Astrocyte (in vitro differentiated cells and primary cell): ENCODE results near the gene TMEM201. TPM values are rescaled to one million over a fixed set of nuclear protein-coding genes. Genes with fewer than 3 reads are reported as not detected.
"Not testable (repeated sequence)": the region's sequence is repeated elsewhere in the genome, so short reads cannot be mapped to it uniquely, and the experiment has no call there.

Experiments used
- DNase-seq: peaks from one replicate; pipeline ENCODE4 v3.0.0-alpha.2; 2010; ENCODE audit warnings: low read depth
- FAIRE-seq: peaks from 2 replicates; lab custom pipeline; 2011; peaks lifted over from hg19 to GRCh38; lab: Jason Lieb, UNC
- H2AFZ ChIP-seq: 2 replicates; pipeline ENCODE4 v1.6.0; 2012; ENCODE audit warnings: low read depth, low read length, inconsistent platforms
- H3K27ac ChIP-seq: 2 replicates; pipeline ENCODE4 v1.5.1; 2011; ENCODE audit warnings: low read depth, low read length, inconsistent platforms
- H3K27me3 ChIP-seq: 2 replicates; pipeline ENCODE4 v1.6.0; 2011; ENCODE audit warnings: low read length, inconsistent platforms; ENCODE audit not compliant: insufficient read depth
- H3K36me3 ChIP-seq: 2 replicates; pipeline ENCODE4 v1.5.1; 2011; ENCODE audit warnings: low read length, inconsistent platforms; ENCODE audit not compliant: insufficient read depth
- H3K4me1 ChIP-seq: 2 replicates; pipeline ENCODE4 v1.5.1; 2011; ENCODE audit warnings: low read length, inconsistent platforms; ENCODE audit not compliant: insufficient read depth
- H3K4me2 ChIP-seq: 2 replicates; pipeline ENCODE4 v1.6.0; 2012; ENCODE audit warnings: low read length, inconsistent platforms
- H3K4me3 ChIP-seq: 2 replicates; pipeline ENCODE4 v1.5.1; 2011; ENCODE audit warnings: low read depth, mild to moderate bottlenecking, low read length, inconsistent platforms; ENCODE audit not compliant: insufficient read depth
- H3K79me2 ChIP-seq: 2 replicates; pipeline ENCODE4 v1.6.0; 2012; ENCODE audit warnings: mild to moderate bottlenecking, low read length, inconsistent platforms; ENCODE audit not compliant: insufficient read depth
- H3K9ac ChIP-seq: 2 replicates; pipeline ENCODE4 v1.6.0; 2012; ENCODE audit warnings: mild to moderate bottlenecking, low read length, inconsistent platforms
- H3K9me3 ChIP-seq: 2 replicates; pipeline ENCODE4 v1.5.1; 2012; ENCODE audit warnings: low read depth, mild to moderate bottlenecking, low read length, inconsistent platforms; ENCODE audit not compliant: insufficient read depth
- H4K20me1 ChIP-seq: 2 replicates; pipeline ENCODE4 v1.6.0; 2012; ENCODE audit warnings: low read length, inconsistent platforms; ENCODE audit not compliant: insufficient read depth
- H3K27ac Mint-ChIP-seq: one replicate; pipeline ENCODE4 v1.8.0; 2021; ENCODE audit warnings: mild to moderate bottlenecking, mixed read lengths; ENCODE audit not compliant: unreplicated experiment
- H3K27me3 Mint-ChIP-seq: one replicate; pipeline ENCODE4 v1.8.0; 2021; ENCODE audit warnings: low read depth, mixed read lengths; ENCODE audit not compliant: unreplicated experiment
- H3K36me3 Mint-ChIP-seq: one replicate; pipeline ENCODE4 v1.8.0; 2021; ENCODE audit warnings: low read depth, mixed read lengths; ENCODE audit not compliant: unreplicated experiment
- H3K4me1 Mint-ChIP-seq: one replicate; pipeline ENCODE4 v1.8.0; 2021; ENCODE audit warnings: low read depth, mixed read lengths; ENCODE audit not compliant: unreplicated experiment
- H3K4me3 Mint-ChIP-seq: one replicate; pipeline ENCODE4 v1.8.0; 2021; ENCODE audit warnings: mild to moderate bottlenecking, moderate library complexity, mixed read lengths; ENCODE audit not compliant: unreplicated experiment
- H3K9me3 Mint-ChIP-seq: one replicate; pipeline ENCODE4 v1.8.0; 2021; ENCODE audit warnings: mild to moderate bottlenecking, mixed read lengths; ENCODE audit not compliant: unreplicated experiment
- EZH2 ChIP-seq: IDR thresholded peaks from 2 replicates; pipeline ENCODE4 v1.6.1; 2012; ENCODE audit warnings: mild to moderate bottlenecking, low read length, inconsistent platforms; ENCODE audit not compliant: insufficient read depth
- total RNA-seq: library from RNA; stranded (reverse); gene quantifications from 2 replicates; pipeline ENCODE4 v1.2.1, GENCODE V29; 2021
- TF ChIP-seq, protein P1 (sequence below): IDR thresholded peaks from 2 replicates; pipeline ENCODE4 v1.5.1; 2011; ENCODE audit warnings: low read depth, mild to moderate bottlenecking, inconsistent platforms, low read length, moderate library complexity; ENCODE audit not compliant: insufficient read depth

The TMEM201 gene
- total RNA-seq, 1 donor from 2014 or later, result 10.0 TPM

DNA sequence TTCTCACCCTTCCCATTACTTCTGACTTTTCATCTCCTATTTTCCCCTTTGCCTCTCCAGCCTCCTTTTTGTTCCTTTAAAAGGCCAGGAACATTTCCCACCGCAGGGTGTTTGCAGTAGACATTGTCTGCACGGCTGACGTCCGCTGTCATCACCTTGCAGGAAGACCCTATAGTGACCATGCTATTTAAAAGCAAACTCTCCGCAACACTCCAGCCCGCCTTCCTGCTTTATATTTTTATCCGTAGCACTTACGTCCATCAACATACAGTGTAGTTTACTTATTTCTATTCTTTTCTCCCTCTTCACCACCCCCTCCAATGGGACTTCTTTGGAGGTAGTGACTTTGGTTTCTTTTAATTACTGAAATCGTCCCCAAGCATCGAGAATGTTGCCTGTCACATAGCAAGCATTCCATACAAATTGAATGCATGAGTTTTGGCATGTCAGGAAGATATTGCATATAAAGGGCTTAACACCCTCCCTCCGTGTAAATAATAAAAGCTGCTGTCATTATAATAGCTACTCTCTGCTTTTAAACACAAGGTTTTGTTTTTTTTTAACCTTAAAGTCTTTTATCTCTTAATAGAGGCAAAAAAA, 29.7 kb upstream of the TMEM201 start:
- Histone ChIP-seq H3K9me3 (no peaks in the 10 kb centered on the region), H3K79me2 (no peaks in the 10 kb centered on the region), H2AFZ (no peak overlapping the region), H3K4me1 (peaks cover 10% of the 10 kb centered on the region), H3K27me3 (no peaks in the 10 kb centered on the region), H3K4me2 (no peak overlapping the region), H3K36me3 (peaks cover 7% of the 10 kb centered on the region), H3K27ac (no peak overlapping the region), H3K4me3 (no peak overlapping the region), H3K9ac (no peak overlapping the region), H4K20me1 (peaks cover 24% of the 10 kb centered on the region)
- Mint-ChIP-seq H3K9me3 (no peaks in the 10 kb centered on the region), H3K36me3 (peaks cover 5% of the 10 kb centered on the region), H3K27ac (no peak overlapping the region), H3K4me3 (no peak overlapping the region), H3K27me3 (no peaks in the 10 kb centered on the region), H3K4me1 (peaks cover 5% of the 10 kb centered on the region)
- no peak for DNase-seq
- TF ChIP-seq EZH2, result no peak
- TF ChIP-seq, protein P1, sequence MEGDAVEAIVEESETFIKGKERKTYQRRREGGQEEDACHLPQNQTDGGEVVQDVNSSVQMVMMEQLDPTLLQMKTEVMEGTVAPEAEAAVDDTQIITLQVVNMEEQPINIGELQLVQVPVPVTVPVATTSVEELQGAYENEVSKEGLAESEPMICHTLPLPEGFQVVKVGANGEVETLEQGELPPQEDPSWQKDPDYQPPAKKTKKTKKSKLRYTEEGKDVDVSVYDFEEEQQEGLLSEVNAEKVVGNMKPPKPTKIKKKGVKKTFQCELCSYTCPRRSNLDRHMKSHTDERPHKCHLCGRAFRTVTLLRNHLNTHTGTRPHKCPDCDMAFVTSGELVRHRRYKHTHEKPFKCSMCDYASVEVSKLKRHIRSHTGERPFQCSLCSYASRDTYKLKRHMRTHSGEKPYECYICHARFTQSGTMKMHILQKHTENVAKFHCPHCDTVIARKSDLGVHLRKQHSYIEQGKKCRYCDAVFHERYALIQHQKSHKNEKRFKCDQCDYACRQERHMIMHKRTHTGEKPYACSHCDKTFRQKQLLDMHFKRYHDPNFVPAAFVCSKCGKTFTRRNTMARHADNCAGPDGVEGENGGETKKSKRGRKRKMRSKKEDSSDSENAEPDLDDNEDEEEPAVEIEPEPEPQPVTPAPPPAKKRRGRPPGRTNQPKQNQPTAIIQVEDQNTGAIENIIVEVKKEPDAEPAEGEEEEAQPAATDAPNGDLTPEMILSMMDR, result no peak
- no peak for FAIRE-seq

DNA sequence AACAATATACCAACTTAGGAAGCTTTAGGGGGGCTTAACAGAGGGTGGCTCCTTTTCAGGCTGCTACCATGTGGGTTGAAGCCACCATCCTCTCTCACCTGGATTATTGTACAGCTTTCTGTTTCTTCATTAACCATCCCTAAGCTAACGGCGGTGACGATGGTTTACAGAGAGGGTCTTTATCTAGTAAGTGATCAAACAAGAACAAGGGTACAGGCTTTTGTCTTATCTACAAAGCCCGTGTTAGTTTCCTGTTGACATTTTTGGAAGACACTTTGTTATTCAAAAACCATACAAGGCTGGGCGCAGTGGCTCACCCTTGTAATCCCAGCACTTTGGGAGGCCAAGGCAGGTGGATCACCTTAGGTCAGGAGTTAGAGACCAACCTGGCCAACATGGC, 29.0 kb upstream of the TMEM201 start:
- Histone ChIP-seq H3K36me3 (peaks cover 7% of the 10 kb centered on the region), H2AFZ (no peak overlapping the region), H3K4me1 (peaks cover 10% of the 10 kb centered on the region), H3K9ac (no peak overlapping the region), H3K79me2 (no peaks in the 10 kb centered on the region), H3K27me3 (no peaks in the 10 kb centered on the region), H4K20me1 (peaks cover 24% of the 10 kb centered on the region), H3K27ac (no peak overlapping the region), H3K4me3 (no peak overlapping the region), H3K4me2 (no peak overlapping the region), H3K9me3 (no peaks in the 10 kb centered on the region)
- Mint-ChIP-seq H3K27me3 (no peaks in the 10 kb centered on the region), H3K36me3 (peaks cover 5% of the 10 kb centered on the region), H3K4me1 (peaks cover 5% of the 10 kb centered on the region), H3K27ac (no peak overlapping the region), H3K9me3 (no peaks in the 10 kb centered on the region), H3K4me3 (no peak overlapping the region)
- FAIRE-seq, result no peak
- DNase-seq, result no peak
- TF ChIP-seq, protein P1, result no peak
- TF ChIP-seq EZH2, result no peak

DNA sequence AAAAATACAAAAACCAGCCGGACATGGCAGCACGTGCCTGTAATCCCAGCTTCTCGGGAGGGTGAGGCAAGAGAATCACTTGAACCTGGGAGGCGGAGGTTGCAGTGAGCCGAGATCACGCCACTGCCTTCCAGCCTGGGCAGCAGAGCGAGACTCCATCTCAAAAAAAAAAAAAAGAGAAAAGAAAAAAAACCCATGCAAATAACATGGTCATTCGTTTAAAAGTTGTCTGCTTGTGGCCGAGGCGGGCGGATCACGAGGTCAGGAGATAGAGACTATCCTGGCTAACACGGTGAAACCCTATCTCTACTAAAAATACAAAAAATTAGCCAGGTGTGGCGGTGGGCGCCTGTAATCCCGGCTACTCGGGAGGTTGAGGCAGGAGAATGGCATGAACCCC, 28.6 kb upstream of the TMEM201 start:
- H3K27ac Mint-ChIP-seq, DNase-seq: not testable (repeated sequence)

More for the DNA sequence above, 28.6 kb upstream of the TMEM201 start:
- not testable (repeated sequence) for H3K4me1 Mint-ChIP-seq, H3K4me2 ChIP-seq, H3K27ac ChIP-seq, H3K36me3 ChIP-seq, H3K4me1 ChIP-seq, H3K9me3 Mint-ChIP-seq, H3K27me3 Mint-ChIP-seq, H3K27me3 ChIP-seq, H3K36me3 Mint-ChIP-seq, H3K4me3 Mint-ChIP-seq, H3K9ac ChIP-seq, FAIRE-seq, H3K4me3 ChIP-seq, H2AFZ ChIP-seq, H3K9me3 ChIP-seq, H3K79me2 ChIP-seq
- H4K20me1 ChIP-seq, result peaks cover 24% of the 10 kb centered on the region
